Fibroblast of the aortic adventitia (primary cell): ENCODE measurements around the gene ZCCHC8. TPM values are rescaled to one million over a fixed set of nuclear protein-coding genes. Genes with fewer than 3 reads are reported as not detected.

Experiments used
- DNase-seq: peaks from one replicate; pipeline ENCODE4 v3.0.0-alpha.2; 2010; ENCODE audit warnings: low read depth
- H3K4me3 ChIP-seq: 2 replicates; pipeline ENCODE4 v1.5.1; 2011; ENCODE audit warnings: low read depth, mild to moderate bottlenecking, control low read depth, low read length, moderate library complexity
- total RNA-seq: library from RNA; depleted of rRNA; stranded (reverse); fragments of >200 nt; gene quantifications from 2 replicates; pipeline ENCODE4 v1.2.3, GENCODE V29; 2012; ENCODE audit warnings: low replicate concordance
- TF ChIP-seq, protein P1 (sequence below): IDR thresholded peaks from 2 replicates; pipeline ENCODE4 v1.5.1; 2011; ENCODE audit warnings: mild to moderate bottlenecking, low read length, control low read depth, inconsistent platforms; ENCODE audit not compliant: insufficient read depth

ZCCHC8 gene
- total RNA-seq, 1 donor = 23.1 TPM

GRCh38 chr12:122533856-122534255 is 33.1 kb upstream of the ZCCHC8 start:
- peak; percentile 28 for DNase-seq
- TF ChIP-seq, protein P1, sequence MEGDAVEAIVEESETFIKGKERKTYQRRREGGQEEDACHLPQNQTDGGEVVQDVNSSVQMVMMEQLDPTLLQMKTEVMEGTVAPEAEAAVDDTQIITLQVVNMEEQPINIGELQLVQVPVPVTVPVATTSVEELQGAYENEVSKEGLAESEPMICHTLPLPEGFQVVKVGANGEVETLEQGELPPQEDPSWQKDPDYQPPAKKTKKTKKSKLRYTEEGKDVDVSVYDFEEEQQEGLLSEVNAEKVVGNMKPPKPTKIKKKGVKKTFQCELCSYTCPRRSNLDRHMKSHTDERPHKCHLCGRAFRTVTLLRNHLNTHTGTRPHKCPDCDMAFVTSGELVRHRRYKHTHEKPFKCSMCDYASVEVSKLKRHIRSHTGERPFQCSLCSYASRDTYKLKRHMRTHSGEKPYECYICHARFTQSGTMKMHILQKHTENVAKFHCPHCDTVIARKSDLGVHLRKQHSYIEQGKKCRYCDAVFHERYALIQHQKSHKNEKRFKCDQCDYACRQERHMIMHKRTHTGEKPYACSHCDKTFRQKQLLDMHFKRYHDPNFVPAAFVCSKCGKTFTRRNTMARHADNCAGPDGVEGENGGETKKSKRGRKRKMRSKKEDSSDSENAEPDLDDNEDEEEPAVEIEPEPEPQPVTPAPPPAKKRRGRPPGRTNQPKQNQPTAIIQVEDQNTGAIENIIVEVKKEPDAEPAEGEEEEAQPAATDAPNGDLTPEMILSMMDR = no peak
- no peak overlapping the region for H3K4me3 ChIP-seq

GRCh38 chr12:122528992-122529391 is 28.3 kb upstream of the ZCCHC8 start:
- no peak for DNase-seq
- TF ChIP-seq, protein P1 = no peak

GRCh38 chr12:122528582-122528981 is 27.9 kb upstream of the ZCCHC8 start:
- TF ChIP-seq, protein P1 = no peak
- H3K4me3 ChIP-seq = no peak overlapping the region
- no peak for DNase-seq

More at GRCh38 chr12:122528992-122529391, 28.3 kb upstream of the ZCCHC8 start:
- H3K4me3 ChIP-seq = no peak overlapping the region

DNA sequence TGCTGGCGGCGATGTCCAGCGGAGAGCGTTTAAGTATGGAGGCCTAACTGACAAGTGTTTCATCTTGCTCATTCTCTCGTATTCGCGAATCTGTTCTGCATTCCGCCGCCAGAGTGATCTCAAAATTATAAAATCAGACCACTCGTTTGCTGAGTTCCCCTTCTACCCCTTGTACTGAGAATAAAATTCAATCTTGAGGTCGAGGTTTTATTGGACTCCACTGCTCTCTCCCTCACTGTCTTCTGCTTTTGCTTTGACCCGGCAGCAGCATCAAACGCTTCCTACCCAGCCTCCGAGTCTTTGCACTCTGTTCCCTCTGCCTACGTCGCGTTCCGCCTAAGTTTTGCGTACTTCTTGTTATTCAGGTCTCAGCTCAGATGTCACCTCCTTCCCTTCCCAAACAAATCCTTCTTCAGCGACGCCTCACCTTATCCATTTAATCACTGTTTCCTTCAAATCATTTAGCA is 26.8 kb upstream of the ZCCHC8 start:
- H3K4me3 ChIP-seq = peak overlapping the region; percentile 94
- DNase-seq = no peak
- TF ChIP-seq, protein P1 = no peak

DNA sequence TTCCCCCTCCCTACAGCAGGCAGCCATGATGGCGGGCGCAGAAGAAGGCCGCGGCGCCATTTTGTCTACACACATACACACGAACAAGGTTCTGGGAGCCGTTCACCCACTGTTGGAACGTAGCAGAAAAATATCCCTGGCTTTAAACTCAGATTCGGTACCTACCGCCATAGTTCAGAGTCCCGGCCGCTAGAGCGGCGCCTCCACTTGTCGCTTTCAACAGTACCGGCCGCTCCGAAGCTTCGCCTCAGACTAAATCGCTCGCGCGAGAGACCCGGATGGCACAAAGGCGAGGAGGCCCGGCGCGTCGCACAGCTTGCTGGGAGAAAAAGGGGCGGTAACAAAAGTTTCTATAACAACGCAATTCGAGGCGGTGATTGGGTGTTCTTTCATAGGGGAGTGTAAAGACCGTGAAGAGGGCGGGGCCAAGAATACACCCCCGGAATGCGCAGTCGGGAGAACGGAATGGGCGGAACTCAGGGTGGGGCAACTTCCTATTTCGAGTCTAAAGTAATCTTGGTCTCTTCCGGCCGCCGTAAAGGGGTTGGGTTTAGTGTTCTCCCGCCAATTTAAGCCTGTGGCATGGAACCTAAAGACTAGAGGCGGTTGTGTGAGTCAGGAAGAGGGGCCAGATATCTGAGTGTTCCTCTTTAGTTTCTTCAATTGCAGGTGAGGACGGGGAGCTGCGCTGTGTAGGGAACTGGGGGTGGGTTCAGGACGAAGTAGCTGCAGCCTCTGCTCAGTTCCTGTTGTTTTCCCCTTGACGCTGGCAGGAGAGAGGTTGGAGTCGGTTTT is 26.1 kb upstream of the ZCCHC8 start, which contains the start of the genes KNTC1 and RSRC2:
Gene KNTC1 (plus strand): TSS at position 567 of the 795 bp plus-strand sequence. CDS start 2,815 bp downstream, outside the sequence.
Gene RSRC2 (minus strand): TSS at position 254 of the 795 bp plus-strand sequence. CDS start 83 bp downstream, at position 171.
- TF ChIP-seq, protein P1 = no peak
- peak within 1 kb of the TSS; percentile 94 for H3K4me3 ChIP-seq
- DNase-seq = peak; percentile 100

DNA sequence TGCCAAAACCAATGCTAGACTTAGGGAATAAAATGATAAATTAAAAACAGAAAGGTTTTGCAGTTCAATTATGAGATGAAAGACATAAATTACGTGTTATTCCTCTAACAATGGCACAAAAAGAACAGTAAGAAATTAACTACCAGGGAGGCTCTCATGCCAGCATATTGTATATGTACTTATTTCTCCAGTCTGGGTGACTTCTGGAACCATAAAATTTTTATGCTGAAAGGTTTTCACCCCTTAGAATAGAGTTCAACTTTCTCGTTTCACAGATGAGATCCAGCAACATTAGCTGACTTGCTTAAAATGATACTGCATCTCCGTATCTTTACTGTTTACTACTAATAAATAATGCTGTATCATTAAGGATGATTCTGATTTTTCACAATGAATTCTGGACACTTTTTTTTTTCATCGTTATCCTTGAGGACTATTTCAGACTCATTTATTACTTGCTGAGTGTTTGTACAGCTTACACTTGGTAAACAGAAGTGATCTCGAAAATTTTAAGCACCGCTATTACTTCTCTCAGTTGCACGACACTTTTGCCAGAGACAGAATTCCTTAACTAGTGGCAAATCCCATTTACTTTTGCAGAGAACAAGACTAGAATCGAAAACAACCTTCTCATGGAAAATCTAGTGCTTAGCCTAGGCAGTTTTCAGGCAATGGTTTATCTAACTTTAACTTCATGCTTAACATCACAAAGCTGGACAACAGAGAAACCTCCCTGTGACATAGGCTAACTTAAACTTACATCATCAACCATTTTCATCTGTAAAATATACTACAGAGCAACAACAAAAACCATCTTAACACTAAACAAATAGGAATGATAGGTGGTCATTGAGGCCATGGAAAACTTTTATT is 23.4 kb upstream of the ZCCHC8 start:
- DNase-seq = peak; percentile 36
- peak overlapping the region; percentile 63 for H3K4me3 ChIP-seq
- TF ChIP-seq, protein P1 = no peak
